NCI-H146 treated with DMSO at 0.1 percent for 48 hours (cell line): Measurements from ENCODE around the gene ASPSCR1.

ENCODE experiments used
- DNase-seq: peaks from one replicate; lab custom pipeline; 2025; ENCODE audit not compliant: unreplicated experiment; lab: John Stamatoyannopoulos, UW

ASPSCR1 gene

GRCh38 chr17:82023447-82024241 is 46.2 kb downstream of the ASPSCR1 start:
- peak; percentile 25 for DNase-seq

- no peak for DNase-seq
Measured at GRCh38 chr17:82024859-82025258, 47.4 kb downstream of the ASPSCR1 start.

GRCh38 chr17:82025401-82026107 is 48.1 kb downstream of the ASPSCR1 start:
- no peak for DNase-seq

GRCh38 chr17:82028246-82028645 is 50.8 kb downstream of the ASPSCR1 start:
- no peak for DNase-seq

- no peak for DNase-seq
Measured at GRCh38 chr17:82028966-82029365, 51.5 kb downstream of the ASPSCR1 start.

GRCh38 chr17:82029391-82029790 is 52.0 kb downstream of the ASPSCR1 start:
- no peak for DNase-seq

GRCh38 chr17:82029990-82030469 is 52.6 kb downstream of the ASPSCR1 start:
- DNase-seq = no peak

GRCh38 chr17:82030470-82031302 is 53.3 kb downstream of the ASPSCR1 start:
- DNase-seq = peak; percentile 37

GRCh38 chr17:82031303-82031884 is 54.0 kb downstream of the ASPSCR1 start, which contains the start of gene RAC3:
Gene RAC3, plus strand, starts transcription at chr17:82031678. Its CDS starts 84 bp downstream, at chr17:82031762.
- no peak for DNase-seq

- DNase-seq = peak; percentile 23
Measured at GRCh38 chr17:82031885-82032627, 54.6 kb downstream of the ASPSCR1 start.

GRCh38 chr17:82033359-82034085 is 56.1 kb downstream of the ASPSCR1 start:
- no peak for DNase-seq

GRCh38 chr17:82034371-82035011 is 57.1 kb downstream of the ASPSCR1 start:
- DNase-seq = no peak

GRCh38 chr17:82035488-82035887 is 58.1 kb downstream of the ASPSCR1 start:
- no peak for DNase-seq

GRCh38 chr17:82035956-82036633 is 58.7 kb downstream of the ASPSCR1 start:
- DNase-seq = no peak

GRCh38 chr17:82036634-82037091 is 59.2 kb downstream of the ASPSCR1 start:
- DNase-seq = no peak

GRCh38 chr17:82037092-82037888 is 59.9 kb downstream of the ASPSCR1 start, which contains the start of gene DCXR:
Gene DCXR, minus strand, starts transcription at chr17:82037697. Its CDS starts 15 bp downstream, at chr17:82037682.
- peak; percentile 88 for DNase-seq

GRCh38 chr17:82037889-82038195 is 60.4 kb downstream of the ASPSCR1 start:
- DNase-seq = no peak
